NCI-H1092 (cell line): ENCODE data around the gene CSPG5.

Experiments
- DNase-seq: peaks from one replicate; lab custom pipeline; 2025; lab: John Stamatoyannopoulos, UW

Gene CSPG5

DNA sequence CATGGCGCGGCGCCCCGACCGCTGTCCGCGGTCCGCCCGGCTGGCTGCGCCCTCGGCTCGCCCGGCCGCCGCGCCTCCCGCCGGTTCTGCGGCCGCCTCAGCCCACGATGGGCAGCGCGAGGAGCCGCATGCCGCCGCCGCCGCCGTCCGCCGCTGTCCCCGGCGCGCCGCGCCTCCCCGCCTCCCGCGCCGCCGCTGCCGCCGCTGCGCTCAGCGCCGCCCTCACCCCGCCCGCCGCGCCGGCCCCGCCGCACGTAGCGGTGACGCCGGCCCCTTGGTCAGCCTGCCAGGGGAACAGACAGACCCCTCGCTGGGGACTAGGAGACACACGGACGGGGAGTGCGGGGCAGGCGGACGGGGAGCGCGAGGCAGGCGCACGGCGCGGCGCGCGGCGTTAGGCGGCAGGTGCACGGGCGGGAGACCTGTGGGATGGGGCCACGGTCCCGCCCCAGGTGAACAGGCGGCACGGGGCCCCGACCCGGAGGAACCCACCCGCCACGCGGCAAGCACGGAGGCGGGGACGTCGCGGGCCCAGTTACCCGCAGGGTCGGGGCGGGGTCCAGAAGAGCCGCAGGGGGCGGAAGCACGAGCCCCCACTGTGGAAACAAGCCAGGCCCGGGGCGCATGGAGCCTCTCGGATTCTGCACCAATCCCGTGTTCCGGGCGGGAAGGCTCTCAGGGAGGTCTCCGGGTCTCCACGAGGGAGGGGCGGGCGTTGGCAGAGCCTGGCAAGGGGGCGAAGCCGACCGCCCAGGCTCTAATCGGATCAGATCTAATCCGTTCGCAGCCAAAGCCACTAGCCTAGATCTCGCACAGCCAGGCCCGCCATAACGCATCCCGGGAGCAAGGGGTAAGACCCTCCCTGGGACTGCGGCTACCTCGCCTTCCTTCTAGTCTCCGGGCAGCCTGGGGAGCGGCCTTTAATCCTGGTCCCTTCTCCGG is at the start of gene CSPG5:
CSPG5 (minus strand) TSS at position 175 of the 942 bp plus-strand sequence; CDS start at position 3, 172 bp downstream.
- peak; percentile 2 for DNase-seq

- DNase-seq = no peak
Observed at GRCh38 chr3:47628426-47628825, 49.8 kb upstream of the CSPG5 start.

- no peak for DNase-seq
Observed at GRCh38 chr3:47622671-47623461, 44.2 kb upstream of the CSPG5 start.

GRCh38 chr3:47617086-47618010 is 38.7 kb upstream of the CSPG5 start:
- no peak for DNase-seq

DNA sequence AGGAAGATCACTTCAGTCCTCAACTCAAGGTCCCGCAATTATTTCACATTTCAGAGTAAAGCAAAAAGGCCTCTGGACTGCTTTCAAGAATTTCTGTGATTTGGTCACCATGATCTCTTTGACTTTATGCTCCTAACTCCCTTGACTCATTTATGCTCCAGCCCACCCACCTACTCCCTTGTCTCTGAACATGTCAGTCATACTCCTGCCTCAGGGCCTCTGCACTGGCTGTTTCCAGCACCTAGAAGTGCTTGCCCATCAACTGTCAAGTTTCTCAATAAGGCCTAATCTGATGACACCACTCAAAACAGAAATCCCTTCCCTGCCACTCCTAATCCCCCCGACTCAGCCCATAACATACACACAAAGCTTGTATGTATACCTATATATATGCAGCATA is 36.1 kb upstream of the CSPG5 start:
- DNase-seq = no peak

GRCh38 chr3:47613722-47614121 is 35.1 kb upstream of the CSPG5 start:
- no peak for DNase-seq

GRCh38 chr3:47612879-47613278 is 34.2 kb upstream of the CSPG5 start:
- DNase-seq = no peak

GRCh38 chr3:47612178-47612577 is 33.5 kb upstream of the CSPG5 start:
- no peak for DNase-seq

DNA sequence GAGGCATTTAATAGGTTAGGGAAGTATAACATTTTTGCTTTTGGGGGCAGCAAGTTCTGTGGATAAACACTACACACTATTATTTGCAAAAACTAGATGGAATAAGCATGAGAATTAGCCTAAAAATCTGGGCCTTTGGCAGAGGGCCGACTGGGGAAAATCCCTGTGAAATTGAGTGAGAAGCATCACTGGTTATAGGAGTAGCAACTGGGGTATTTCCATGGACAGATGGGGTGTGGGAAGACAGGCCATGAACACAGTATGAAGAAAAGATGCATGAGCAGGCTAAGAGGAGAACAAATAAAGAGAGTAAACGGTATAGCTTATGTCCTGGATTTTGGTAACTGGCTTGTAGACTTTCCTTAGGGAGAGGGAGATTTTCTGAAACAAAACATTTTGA is 32.9 kb upstream of the CSPG5 start:
- DNase-seq = no peak

GRCh38 chr3:47610583-47610982 is 31.9 kb upstream of the CSPG5 start:
- no peak for DNase-seq

- DNase-seq = no peak
Observed at GRCh38 chr3:47607335-47607734, 28.7 kb upstream of the CSPG5 start.

DNA sequence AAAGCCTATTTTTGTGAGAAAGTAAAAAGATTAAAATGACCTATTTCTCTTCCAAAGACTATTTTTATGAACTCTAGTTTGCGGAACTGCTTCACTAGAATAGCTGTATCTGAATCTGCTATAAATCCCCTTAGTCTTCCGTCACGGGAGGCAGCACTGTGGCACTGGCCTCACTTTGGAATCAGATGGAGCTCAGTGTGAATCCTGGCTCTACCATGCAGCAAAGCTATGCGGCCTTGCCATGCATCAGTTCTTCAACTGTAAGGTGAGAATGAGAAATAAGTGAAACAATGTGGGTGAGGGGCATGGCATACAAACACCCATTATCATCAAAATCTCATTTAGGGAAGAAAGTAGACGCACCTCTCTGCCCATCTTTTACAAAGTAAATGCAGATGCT is 27.5 kb upstream of the CSPG5 start:
- no peak for DNase-seq

DNA sequence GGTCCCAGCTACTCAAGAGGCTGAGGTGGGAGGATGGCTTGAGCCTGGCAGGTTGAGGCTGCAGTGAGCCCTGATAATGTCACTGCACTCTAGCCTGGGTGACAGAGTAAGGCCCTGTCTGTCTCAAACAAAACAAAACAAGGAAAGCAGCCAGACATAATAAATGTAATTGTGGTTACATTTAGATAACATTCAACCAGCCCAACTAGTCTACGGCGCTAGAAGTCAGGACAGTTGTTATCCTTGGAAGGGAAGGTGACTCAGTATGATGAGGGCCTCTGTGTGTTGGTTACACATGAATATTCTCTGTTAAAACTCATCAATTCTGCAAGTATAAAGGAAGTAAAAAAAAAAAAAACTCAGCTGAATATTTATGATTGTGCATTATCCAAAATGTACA is 27.0 kb upstream of the CSPG5 start:
- DNase-seq = no peak

GRCh38 chr3:47604145-47604544 is 25.5 kb upstream of the CSPG5 start:
- no peak for DNase-seq

- no peak for DNase-seq
Observed at GRCh38 chr3:47603332-47603731, 24.7 kb upstream of the CSPG5 start.

DNA sequence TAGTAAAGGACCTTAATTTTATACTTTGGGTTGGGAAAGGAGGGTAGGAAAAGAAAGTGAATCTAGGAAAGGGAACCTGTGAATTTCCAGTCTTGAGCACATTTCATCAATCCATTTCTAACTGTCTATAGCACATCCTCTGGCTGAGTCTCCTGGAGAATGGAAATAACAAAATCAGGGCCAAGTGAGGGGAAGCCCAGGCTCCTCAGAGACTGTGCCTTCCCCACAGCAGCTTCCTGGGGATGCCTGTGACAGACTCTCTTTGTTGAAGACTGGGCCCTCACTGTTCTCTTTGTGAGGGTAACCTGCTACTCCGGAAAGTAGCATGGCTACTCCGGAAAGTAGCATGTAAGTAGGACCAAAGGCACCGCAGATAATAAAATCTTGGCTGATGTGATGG is 22.6 kb upstream of the CSPG5 start:
- DNase-seq = no peak

DNA sequence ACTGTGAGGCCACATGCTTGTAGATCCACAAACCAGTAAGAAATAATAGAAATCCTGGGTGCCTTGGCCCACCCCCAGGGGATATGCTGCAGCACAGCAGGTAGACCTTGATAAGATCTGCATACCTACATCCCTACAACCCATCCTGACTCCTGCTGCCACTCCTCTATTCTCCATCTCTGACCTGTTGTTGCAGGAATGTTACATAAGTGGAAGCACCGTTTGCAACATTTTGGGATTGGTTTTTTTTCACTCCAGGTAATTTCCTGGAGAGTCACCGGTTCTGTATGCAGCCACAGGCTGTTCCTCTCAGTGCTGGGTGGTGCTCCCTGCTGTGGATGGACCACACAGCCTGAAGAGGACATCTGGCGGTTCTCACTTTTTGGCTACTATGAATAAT is 16.1 kb upstream of the CSPG5 start:
- no peak for DNase-seq

DNA sequence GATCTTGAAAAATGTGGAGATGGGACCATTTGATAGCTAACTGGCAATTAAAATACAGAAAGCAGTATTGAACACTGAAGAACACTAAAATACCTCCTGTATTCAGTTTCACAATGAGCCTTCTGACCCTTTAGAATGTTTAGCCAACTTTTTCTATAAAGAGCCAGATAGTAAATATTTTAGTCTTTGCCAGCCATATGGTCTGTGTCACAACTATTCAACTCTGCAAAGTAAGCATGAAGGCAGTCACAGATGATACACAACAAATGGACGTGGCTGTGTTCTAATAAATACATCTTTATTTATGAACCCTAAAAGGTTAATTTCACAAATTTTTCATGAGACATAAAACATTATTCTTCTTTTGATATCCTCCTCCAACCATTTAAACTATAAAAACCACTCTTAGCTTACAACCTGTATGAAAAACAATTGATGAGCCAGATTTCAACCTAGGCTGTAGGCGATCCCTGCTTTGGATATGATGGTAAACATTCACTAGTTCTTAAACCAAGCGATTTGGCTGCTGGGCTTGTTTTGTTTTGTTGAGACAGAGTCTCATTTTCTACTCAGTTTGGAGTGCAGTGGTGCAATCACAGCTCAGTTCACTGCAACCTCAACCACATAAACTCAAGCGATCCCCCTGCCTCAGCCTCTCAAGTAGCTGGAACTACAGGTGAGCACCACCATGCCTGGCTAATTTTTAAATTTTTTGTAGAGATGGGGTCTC is 13.6 kb upstream of the CSPG5 start:
- DNase-seq = no peak

GRCh38 chr3:47590216-47590615 is 11.6 kb upstream of the CSPG5 start:
- DNase-seq = no peak

GRCh38 chr3:47588587-47588986 is 9.9 kb upstream of the CSPG5 start:
- no peak for DNase-seq

DNA sequence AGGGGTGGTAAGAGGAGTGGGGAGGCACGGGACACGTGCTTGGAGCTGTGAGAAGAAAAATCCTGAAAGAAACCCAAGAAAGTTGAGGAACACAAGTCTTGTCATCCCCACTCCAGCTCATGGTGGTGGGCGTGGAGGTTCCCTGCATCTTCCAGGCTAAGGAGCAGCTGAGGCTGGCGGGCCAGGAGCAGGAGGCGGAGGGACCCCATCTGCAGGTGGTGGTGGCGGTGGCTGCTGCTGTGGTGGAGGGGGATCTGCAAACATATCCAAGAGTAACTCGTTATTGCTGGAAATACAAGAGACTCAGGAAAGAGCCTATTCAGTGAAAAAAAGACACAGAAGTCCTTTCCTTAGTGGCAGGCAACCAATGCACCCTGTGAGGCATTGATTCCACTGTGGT is 9.4 kb upstream of the CSPG5 start:
- no peak for DNase-seq
